K562 (cell line): Measurements from ENCODE around the gene TFF3. TPM values are rescaled to one million over a fixed set of nuclear protein-coding genes. Genes with fewer than 3 reads are reported as not detected.

Experiments
- ATAC-seq: fragments of 200-7000 bp; cut with Tn5 transposase; 3 replicates; pipeline ENCODE4 v1.9.1; 2020; ENCODE audit warnings: moderate library complexity
- BruUV-seq: library from RNA; stranded (reverse); fragments of 400-500 nt; replicated peaks from 2 replicates; lab custom pipeline; 2021; lab: Mats Ljungman, UMichigan
- CTCF ChIA-PET: fragments of 300-600 bp; formaldehyde crosslinking; extraction: SDS; loops from one replicate; lab custom pipeline; 2021; ENCODE audit warnings: low intra/inter-chr PET ratio; lab: Yijun Ruan, JAX
- POLR2A ChIA-PET: fragments of 300-600, 350-650 bp; sonication (Branson Sonifier 250); formaldehyde crosslinking; extraction: SDS; loops from one replicate; lab custom pipeline; 2021; ENCODE audit warnings: antibody characterized with exemption, inconsistent platforms; lab: Yijun Ruan, JAX
- DNase-seq, 4 experiments: peaks; one replicate each; pipeline versions ENCODE4 v3.0.0 to v3.0.0-alpha.2; 2011 to 2018; ENCODE audit warnings: low spot score in 3 of 4, mixed read lengths in 3 of 4; ENCODE audit errors: extremely low read depth in 1 of 4
- FAIRE-seq: peaks from 2 replicates; lab custom pipeline; 2011; peaks lifted over from hg19 to GRCh38; lab: Jason Lieb, UNC
- H2AFZ ChIP-seq: 2 replicates; pipeline ENCODE4 v1.6.0; 2011; ENCODE audit warnings: low read depth, low read length, control low read depth, inconsistent platforms
- H3K27ac ChIP-seq: fragments of 200-600 bp; 3 replicates; pipeline ENCODE4 v1.8.0; 2011; ENCODE audit warnings: low read depth, mild to moderate bottlenecking, control low read depth, inconsistent platforms, low read length, moderate library complexity, mixed read lengths; ENCODE audit errors: extremely low read depth
- H3K27me3 ChIP-seq, 2 experiments: fragments of 300-600 bp in 1 of 2; 2 replicates in 1 of 2; 3 replicates in 1 of 2; pipeline versions ENCODE4 v1.6.0 to v1.8.0; 2011; ENCODE audit warnings: inconsistent platforms in 2 of 2, low read length in 2 of 2, mild to moderate bottlenecking in 1 of 2, mixed read lengths in 1 of 2, moderate library complexity in 1 of 2; ENCODE audit not compliant: control insufficient read depth in 2 of 2, insufficient read depth in 2 of 2
- H3K36me3 ChIP-seq: fragments of 300-600 bp; 3 replicates; pipeline ENCODE4 v1.8.0; 2011; ENCODE audit warnings: mild to moderate bottlenecking, low read length, inconsistent platforms; ENCODE audit not compliant: control insufficient read depth, insufficient read depth
- H3K4me1 ChIP-seq, 2 experiments: fragments of 200-600 bp in 1 of 2; replicated peaks in 1 of 2; 2 replicates in 1 of 2; 3 replicates in 1 of 2; pipeline versions ENCODE4 v1.5.1 to v1.8.0; 2011; ENCODE audit warnings: inconsistent platforms in 2 of 2, low read length in 2 of 2, mild to moderate bottlenecking in 1 of 2, mixed read lengths in 1 of 2, moderate library complexity in 1 of 2; ENCODE audit not compliant: control insufficient read depth in 2 of 2, insufficient read depth in 2 of 2
- H3K4me2 ChIP-seq: 2 replicates; pipeline ENCODE4 v1.6.1; 2011; ENCODE audit warnings: low read length, control low read depth, inconsistent platforms, mixed read lengths; ENCODE audit not compliant: insufficient read depth
- H3K4me3 ChIP-seq: fragments of 200-600 bp; sonication (generic), shearing (Covaris generic); 2 replicates; pipeline ENCODE4 v1.5.1; 2016; ENCODE audit warnings: control low read depth, inconsistent platforms
- H3K79me2 ChIP-seq: fragments of 200-600 bp; 3 replicates; pipeline ENCODE4 v1.8.0; 2011; ENCODE audit warnings: low read length, inconsistent platforms; ENCODE audit not compliant: control insufficient read depth, insufficient read depth
- H3K9ac ChIP-seq, 2 experiments: 2 replicates each; pipeline versions ENCODE4 v1.6.0 to v1.6.1; 2011; ENCODE audit warnings: low read depth in 2 of 2, low read length in 2 of 2, control low read depth in 1 of 2, inconsistent platforms in 1 of 2, mild to moderate bottlenecking in 1 of 2, mixed read lengths in 1 of 2; ENCODE audit not compliant: insufficient read depth in 1 of 2
- H3K9me1 ChIP-seq: one replicate; pipeline ENCODE4 v1.6.0; 2011; ENCODE audit warnings: inconsistent platforms, mild to moderate bottlenecking, low read length, moderate library complexity; ENCODE audit not compliant: control insufficient read depth, insufficient read depth
- H3K9me3 ChIP-seq: replicated peaks from 2 replicates; pipeline ENCODE4 v1.5.1; 2011; ENCODE audit warnings: low read depth, low read length, inconsistent platforms; ENCODE audit not compliant: control insufficient read depth, insufficient read depth
- H4K20me1 ChIP-seq: replicated peaks from 2 replicates; pipeline ENCODE4 v1.6.1; 2011; ENCODE audit warnings: low read length, inconsistent platforms, mixed read lengths; ENCODE audit not compliant: control insufficient read depth, insufficient read depth
- DLX4 ChIP-seq: fragments of 250-450 bp; sonication (Bioruptor Pico); IDR thresholded peaks from 2 replicates; pipeline ENCODE4 v1.6.1; 2021; ENCODE audit warnings: mild to moderate bottlenecking
- MCM2 ChIP-seq: fragments of 450-650 bp; IDR thresholded peaks from 2 replicates; pipeline ENCODE4 v1.6.1; 2017; ENCODE audit warnings: low read depth, mild to moderate bottlenecking
- NCOA2 ChIP-seq, 2 experiments: fragments of 450-650 bp; IDR thresholded peaks; 2 replicates each; pipeline ENCODE4 v1.6.1; 2018; ENCODE audit warnings: mild to moderate bottlenecking in 2 of 2, moderate library complexity in 1 of 2; ENCODE audit not compliant: partially characterized antibody in 2 of 2
- NFYB ChIP-seq: IDR thresholded peaks from 2 replicates; pipeline ENCODE4 v1.6.1; 2011; ENCODE audit warnings: mild to moderate bottlenecking, moderate library complexity; ENCODE audit not compliant: insufficient read length; ENCODE audit errors: extremely low read depth
- WGBS: fragments of 100-300 bp; shearing (Covaris generic); methylation state at CpG from one replicate; pipeline ENCODE4 v1.1.6; 2016; ENCODE audit warnings: low coverage, mixed read lengths; ENCODE audit not compliant: insufficient coverage; ENCODE audit errors: missing lambda C conversion rate; 5-methylcytosine and 5-hydroxymethylcytosine counted together
- in situ Hi-C: fragments of 300-500 bp; cut with MboI; formaldehyde crosslinking; loops from 4 replicates; pipeline ENCODE4 v1.15.0; 2018; ENCODE audit warnings: inconsistent platforms, mixed read lengths
- intact Hi-C: fragments of 100-400 bp; cut with micrococcal nuclease; formaldehyde crosslinking; loops from 2 replicates; pipeline ENCODE4 v1.14.2; 2022
- polyA plus RNA-seq, 8 experiments: library from polyadenylated mRNA; depleted of rRNA in 4 of 8; stranded (reverse) in 5 of 8; unstranded in 3 of 8; fragments of >200 nt; fragmentation: Nextera tagmentation in 2 of 8; fragmentation: Illumina TruSeq in 1 of 8; extraction: Ambion mirVana in 2 of 8; extraction: Trizol in 1 of 8; gene quantifications; 2 replicates each; pipeline versions ENCODE4 v1.2.1 to v1.2.3, GENCODE V29; 2011 to 2014; ENCODE audit warnings: inconsistent platforms in 1 of 8, missing spikeins in 1 of 8
- total RNA-seq, 7 experiments: library from RNA; depleted of rRNA in 6 of 7; stranded (reverse); fragments of >200 nt in 6 of 7; fragmentation: Illumina TruSeq in 2 of 7; extraction: Trizol in 2 of 7; gene quantifications; 2 replicates each; pipeline versions ENCODE4 v1.2.1 to v1.2.3, GENCODE V29; 2011 to 2021; ENCODE audit warnings: low replicate concordance in 1 of 7

TFF3 gene
- total and polyA plus RNA-seq, 9 of the 15 experiments (the other 6 are each of a cell fraction or from before 2014, with no cell fraction given) = 0.78 TPM; not detected in 8

GRCh38 chr21:42271065-42271464, 44.1 kb downstream of the TFF3 start:
- peak; percentile 15 for FAIRE-seq
- no peak for DNase-seq
- CTCF ChIA-PET = no interaction called here
- 1% methylated on average over 6 of the region's 6 CpGs for WGBS
- TF ChIP-seq NCOA2 (IDR thresholded peaks at IDR 0.05; ENCODE audit: partially characterized antibody in 2 of 2) = no peak
- TF ChIP-seq NFYB = no peak
- TF ChIP-seq MCM2 = no peak
- TF ChIP-seq, all 486 proteins: peak for 0
- peaks cover 0 to 5% of the 10 kb centered on the region in 2 experiments; a peak in 1 of 5 replicates for H3K4me1 ChIP-seq
- H3K27me3 ChIP-seq = peaks cover 22 to 59% of the 10 kb centered on the region in 2 experiments
- H3K9me3 ChIP-seq = no peaks in the 10 kb centered on the region
- no peak overlapping the region for H3K27ac ChIP-seq
- POLR2A ChIA-PET = interaction anchor here (0.6 kb wide), 2 partner anchors 11 to 20 kb away, joined by 3 read pairs; no protein-coding TSS in a partner anchor
- no peak overlapping the region for H2AFZ ChIP-seq
- no peaks in the 10 kb centered on the region for H3K79me2 ChIP-seq
- ATAC-seq = no peak
- no peak overlapping the region for H3K9ac ChIP-seq
- no peaks in the 10 kb centered on the region for H3K36me3 ChIP-seq
- H3K9me1 ChIP-seq = no peaks in the 10 kb centered on the region
- BruUV-seq = no TSS peak
- intact Hi-C loops (no loop called here), in situ Hi-C loops (no loop called here)
- H4K20me1 ChIP-seq = peaks cover 10% of the 10 kb centered on the region; the same call in 1 of the 2 replicates
- H3K4me2 ChIP-seq = no peak overlapping the region
- no peak overlapping the region for H3K4me3 ChIP-seq

- ChIA-PET CTCF (interaction anchor here (0.6 kb wide), 1 partner anchor 68 kb away, joined by 4 read pairs; no protein-coding TSS in a partner anchor), POLR2A (interaction anchor here (1.6 kb wide), 1 partner anchor 31 kb away, joined by 3 read pairs; no protein-coding TSS in a partner anchor)
- Histone ChIP-seq H2AFZ (no peak overlapping the region), H3K4me1 (peaks cover 0 to 5% of the 10 kb centered on the region in 2 experiments; a peak in 1 of 5 replicates), H3K4me2 (no peak overlapping the region), H3K9me3 (no peaks in the 10 kb centered on the region), H3K36me3 (no peaks in the 10 kb centered on the region), H3K9ac (no peak overlapping the region), H3K27ac (no peak overlapping the region), H3K79me2 (no peaks in the 10 kb centered on the region), H3K9me1 (peaks cover 2% of the 10 kb centered on the region), H3K27me3 (peaks cover 13 to 60% of the 10 kb centered on the region in 2 experiments), H4K20me1 (peaks cover 14% of the 10 kb centered on the region; the same call in 1 of the 2 replicates), H3K4me3 (no peak overlapping the region)
- TF ChIP-seq DLX4 (CRISPR knock-in tag) = no peak
- intact Hi-C loops (no loop called here), in situ Hi-C loops (no loop called here)
- DNase-seq (no peak), ATAC-seq (no peak), FAIRE-seq (no peak)
- BruUV-seq = no TSS peak
- WGBS = under 1% methylated on average over 10 of the region's 10 CpGs
These were observed 45.8 kb downstream of the TFF3 start for GRCh38 chr21:42269386-42269785.
